Measurements from ENCODE around the gene RNF130. TPM values are rescaled to one million over a fixed set of nuclear protein-coding genes. Genes with fewer than 3 reads are reported as not detected.

The RNF130 gene
- total RNA-seq, 1 donor from 2014 or later = 70.8 TPM

DNA sequence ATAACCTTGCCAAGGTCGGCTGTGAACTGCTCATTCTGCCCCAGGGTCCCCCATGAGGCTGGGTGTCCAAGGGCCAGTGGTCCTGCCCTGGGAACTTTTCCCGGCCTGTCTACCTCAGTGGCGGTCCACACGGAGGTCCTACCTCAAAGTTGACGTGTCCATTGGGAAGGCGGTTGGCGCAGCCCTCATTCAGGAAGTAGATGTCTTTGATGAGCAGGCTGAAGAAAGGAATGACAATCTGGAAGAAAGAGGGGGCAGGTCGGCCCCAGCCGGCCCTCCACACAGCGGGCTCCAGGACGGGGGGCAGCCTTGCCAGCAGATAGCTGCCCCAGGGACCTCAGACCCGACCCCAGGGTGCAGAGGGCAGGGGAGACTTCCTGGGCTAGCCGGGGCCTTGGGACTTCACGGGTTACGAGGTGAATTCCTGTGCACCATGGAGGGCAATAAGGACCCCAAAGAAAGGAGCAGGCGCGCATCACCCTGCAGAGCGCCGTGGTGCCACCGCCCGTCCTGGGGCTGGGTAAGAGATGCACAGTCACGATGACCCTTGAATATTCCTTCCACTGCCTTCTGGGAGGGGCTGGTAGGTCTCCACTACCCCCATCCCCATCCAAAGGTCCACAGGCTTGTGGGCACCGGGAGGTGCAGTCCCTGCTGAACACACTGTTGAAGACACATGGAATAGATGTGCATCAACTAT, 42.9 kb upstream of the RNF130 start:
- H3K36me3 Mint-ChIP-seq (ENCODE audit: unreplicated experiment) = no peaks in the 10 kb centered on the region
- DNase-seq (ENCODE audit: extremely low spot score, unreplicated experiment) = no peak
- H3K27me3 Mint-ChIP-seq (ENCODE audit: unreplicated experiment) = no peaks in the 10 kb centered on the region
- no peak for TF ChIP-seq CTCF (IDR thresholded peaks at IDR 0.05)
- H3K27ac Mint-ChIP-seq (ENCODE audit: unreplicated experiment) = no peak overlapping the region
- H3K4me3 Mint-ChIP-seq (ENCODE audit: unreplicated experiment) = no peak overlapping the region
- H3K4me1 Mint-ChIP-seq (ENCODE audit: unreplicated experiment) = no peaks in the 10 kb centered on the region
- H3K9me3 Mint-ChIP-seq (ENCODE audit: unreplicated experiment) = no peaks in the 10 kb centered on the region

DNA sequence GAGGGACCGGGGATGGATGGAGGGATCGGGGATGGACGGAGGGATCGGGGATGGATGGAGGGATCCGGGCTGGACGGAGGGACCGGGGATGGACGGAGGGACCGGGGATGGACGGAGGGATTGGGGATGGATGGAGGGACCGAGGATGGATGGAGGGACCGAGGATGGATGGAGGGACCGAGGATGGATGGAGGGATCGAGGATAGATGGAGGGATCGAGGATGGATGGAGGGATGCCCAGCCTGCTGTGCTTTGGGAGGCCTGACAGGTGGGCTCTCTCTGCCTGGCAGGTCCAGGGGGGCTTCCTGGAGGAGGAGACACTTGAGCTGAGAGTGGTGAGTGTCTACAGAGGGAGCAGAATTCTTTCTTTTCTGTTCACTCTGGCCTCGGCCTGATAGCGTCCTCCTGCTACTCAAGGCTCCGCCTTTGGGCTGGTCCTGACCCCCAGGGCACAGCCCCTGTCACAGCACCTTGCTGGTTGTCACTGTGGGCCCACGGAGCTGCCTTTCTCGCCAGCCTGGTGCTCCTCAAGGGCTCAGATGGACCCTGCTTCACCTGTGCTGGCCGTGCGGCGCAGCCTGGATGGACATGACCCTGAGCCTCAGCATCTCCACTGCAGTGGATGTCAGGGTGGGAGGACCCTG, 42.2 kb upstream of the RNF130 start:
- H3K27ac Mint-ChIP-seq (ENCODE audit: unreplicated experiment) = no peak overlapping the region
- H3K4me1 Mint-ChIP-seq (ENCODE audit: unreplicated experiment) = no peaks in the 10 kb centered on the region
- H3K9me3 Mint-ChIP-seq (ENCODE audit: unreplicated experiment) = no peaks in the 10 kb centered on the region
- DNase-seq (ENCODE audit: extremely low spot score, unreplicated experiment) = peak; percentile 75
- H3K27me3 Mint-ChIP-seq (ENCODE audit: unreplicated experiment) = no peaks in the 10 kb centered on the region
- H3K36me3 Mint-ChIP-seq (ENCODE audit: unreplicated experiment) = no peaks in the 10 kb centered on the region
- no peak for TF ChIP-seq CTCF (IDR thresholded peaks at IDR 0.05)
- no peak overlapping the region for H3K4me3 Mint-ChIP-seq (ENCODE audit: unreplicated experiment)

- DNase-seq (ENCODE audit: extremely low spot score, unreplicated experiment) = peak; percentile 75
- TF ChIP-seq CTCF (IDR thresholded peaks at IDR 0.05) = no peak
- peaks cover 4% of the 10 kb centered on the region for H3K9me3 Mint-ChIP-seq (ENCODE audit: unreplicated experiment)
- no peaks in the 10 kb centered on the region for H3K27me3 Mint-ChIP-seq (ENCODE audit: unreplicated experiment)
- no peak overlapping the region for H3K4me3 Mint-ChIP-seq (ENCODE audit: unreplicated experiment)
- no peak overlapping the region for H3K27ac Mint-ChIP-seq (ENCODE audit: unreplicated experiment)
- no peaks in the 10 kb centered on the region for H3K4me1 Mint-ChIP-seq (ENCODE audit: unreplicated experiment)
- no peaks in the 10 kb centered on the region for H3K36me3 Mint-ChIP-seq (ENCODE audit: unreplicated experiment)
Observed at GRCh38 chr5:180112181-180112861, 40.8 kb upstream of the RNF130 start.

DNA sequence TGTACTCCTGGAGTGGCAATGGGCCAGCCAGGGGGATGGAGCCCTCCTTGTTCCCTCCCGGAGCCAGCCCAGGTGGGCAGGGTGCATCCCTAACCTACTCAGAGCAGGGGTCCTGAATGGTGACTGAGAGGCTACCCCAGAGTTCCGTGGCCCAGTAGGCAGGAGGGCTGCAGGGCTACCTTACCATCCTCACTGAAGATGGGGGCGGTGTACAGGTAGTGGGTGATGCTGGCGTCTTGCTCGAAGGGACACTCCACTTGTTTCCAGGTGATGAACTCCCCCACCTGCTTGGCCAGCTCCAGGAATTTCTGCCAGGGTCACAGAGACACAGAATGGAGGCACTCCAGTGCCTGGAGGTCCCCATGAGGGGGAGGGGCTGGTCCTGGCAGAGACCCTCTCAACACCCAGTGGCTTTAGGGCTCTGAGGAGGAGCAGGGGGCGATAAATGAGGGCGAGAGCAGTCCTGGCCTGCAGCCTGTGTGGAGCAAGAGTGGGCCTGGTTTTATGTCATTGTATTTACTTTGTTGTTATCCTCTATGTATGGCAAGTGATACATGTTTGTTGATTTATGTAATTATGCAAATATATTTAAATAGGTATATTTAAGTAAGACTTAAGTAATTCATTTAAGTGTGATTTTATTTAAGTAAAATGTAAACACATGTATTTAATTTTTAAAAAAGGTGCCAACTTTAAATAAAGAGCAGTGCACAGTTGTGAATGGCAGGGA, 39.9 kb upstream of the RNF130 start:
- H3K27me3 Mint-ChIP-seq (ENCODE audit: unreplicated experiment) = no peaks in the 10 kb centered on the region
- no peaks in the 10 kb centered on the region for H3K36me3 Mint-ChIP-seq (ENCODE audit: unreplicated experiment)
- no peak for TF ChIP-seq CTCF (IDR thresholded peaks at IDR 0.05)
- DNase-seq (ENCODE audit: extremely low spot score, unreplicated experiment) = peak; percentile 80
- H3K27ac Mint-ChIP-seq (ENCODE audit: unreplicated experiment) = no peak overlapping the region
- no peaks in the 10 kb centered on the region for H3K4me1 Mint-ChIP-seq (ENCODE audit: unreplicated experiment)
- H3K9me3 Mint-ChIP-seq (ENCODE audit: unreplicated experiment) = peaks cover 11% of the 10 kb centered on the region
- H3K4me3 Mint-ChIP-seq (ENCODE audit: unreplicated experiment) = no peak overlapping the region

All from osteocyte (in vitro differentiated cells).